Upper lobe of left lung (tissue), 4 donors: ENCODE data around the gene TM4SF4.

Experiments used
- EP300 ChIP-seq, 4 donors: sonication (generic); formaldehyde crosslinking; IDR thresholded peaks; one replicate each; pipeline ENCODE4 v1.5.1; 2017; ENCODE audit warnings: antibody characterized with exemption in 4 of 4, control low read depth in 2 of 4
- POLR2AphosphoS5 ChIP-seq, 2 donors: sonication (generic); formaldehyde crosslinking; IDR thresholded peaks; one replicate each; pipeline ENCODE4 v1.5.1; 2017; ENCODE audit warnings: antibody characterized with exemption in 2 of 2
- TF ChIP-seq, protein P1 (sequence below), 6 experiments: fragments of 450-650 bp in 4 of 6; fragments of 200-600 bp in 2 of 6; sonication (generic) in 2 of 6; IDR thresholded peaks; one replicate each; pipeline ENCODE4 v1.5.1; 2016 to 2019; ENCODE audit warnings: antibody characterized with exemption in 6 of 6

DNA sequence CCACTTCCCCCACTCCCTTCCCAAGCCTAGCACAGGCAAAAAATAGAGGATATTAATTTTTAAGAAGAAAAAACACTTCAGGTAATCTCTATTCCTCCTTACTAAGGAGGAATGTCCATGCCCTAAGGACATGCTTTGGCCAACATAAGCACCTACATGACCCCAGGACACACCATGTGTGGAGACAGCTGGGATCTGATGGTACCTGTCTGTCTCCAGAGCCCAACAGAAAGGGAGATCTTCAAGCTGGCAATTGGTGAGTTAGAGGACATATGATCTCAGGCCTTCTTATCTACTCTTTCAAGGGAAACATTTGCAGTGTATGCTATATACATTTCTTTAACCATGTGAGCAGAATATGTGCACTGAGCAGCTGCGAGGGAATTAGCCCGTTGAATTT is 7.0 kb downstream of the TM4SF4 start:
- TF ChIP-seq EP300 (IDR thresholded peaks at IDR 0.05) (no peak), POLR2AphosphoS5 (IDR thresholded peaks at IDR 0.05) (no peak)
- TF ChIP-seq, protein P1, sequence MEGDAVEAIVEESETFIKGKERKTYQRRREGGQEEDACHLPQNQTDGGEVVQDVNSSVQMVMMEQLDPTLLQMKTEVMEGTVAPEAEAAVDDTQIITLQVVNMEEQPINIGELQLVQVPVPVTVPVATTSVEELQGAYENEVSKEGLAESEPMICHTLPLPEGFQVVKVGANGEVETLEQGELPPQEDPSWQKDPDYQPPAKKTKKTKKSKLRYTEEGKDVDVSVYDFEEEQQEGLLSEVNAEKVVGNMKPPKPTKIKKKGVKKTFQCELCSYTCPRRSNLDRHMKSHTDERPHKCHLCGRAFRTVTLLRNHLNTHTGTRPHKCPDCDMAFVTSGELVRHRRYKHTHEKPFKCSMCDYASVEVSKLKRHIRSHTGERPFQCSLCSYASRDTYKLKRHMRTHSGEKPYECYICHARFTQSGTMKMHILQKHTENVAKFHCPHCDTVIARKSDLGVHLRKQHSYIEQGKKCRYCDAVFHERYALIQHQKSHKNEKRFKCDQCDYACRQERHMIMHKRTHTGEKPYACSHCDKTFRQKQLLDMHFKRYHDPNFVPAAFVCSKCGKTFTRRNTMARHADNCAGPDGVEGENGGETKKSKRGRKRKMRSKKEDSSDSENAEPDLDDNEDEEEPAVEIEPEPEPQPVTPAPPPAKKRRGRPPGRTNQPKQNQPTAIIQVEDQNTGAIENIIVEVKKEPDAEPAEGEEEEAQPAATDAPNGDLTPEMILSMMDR (IDR thresholded peaks at IDR 0.05) = no peak
